ENCODE measurements around the gene MACF1.
"Not testable (repeated sequence)": the region's sequence is repeated elsewhere in the genome, so short reads cannot be mapped to it uniquely, and the experiment has no call there.

MACF1 gene

GRCh38 chr1:39204441-39205081 lies at the start of gene MACF1:
MACF1 (plus strand) TSS chr1:39204695; CDS start chr1:39205023, 328 bp downstream.
- DNase-seq, result no peak

- DNase-seq, result no peak
Measured at GRCh38 chr1:39157304-39157703, 47.2 kb upstream of the MACF1 start.

- DNase-seq, result no peak
Measured at GRCh38 chr1:39158327-39159086, 46.0 kb upstream of the MACF1 start.

- DNase-seq, result no peak
Measured at GRCh38 chr1:39159224-39160036, 45.1 kb upstream of the MACF1 start.

GRCh38 chr1:39160703-39161102 lies 43.8 kb upstream of the MACF1 start:
- no peak for DNase-seq

GRCh38 chr1:39161811-39162210 lies 42.7 kb upstream of the MACF1 start:
- not testable (repeated sequence) for DNase-seq

GRCh38 chr1:39163469-39163868 lies 41.0 kb upstream of the MACF1 start:
- no peak for DNase-seq

GRCh38 chr1:39164256-39164655 lies 40.2 kb upstream of the MACF1 start:
- DNase-seq, result no peak

GRCh38 chr1:39165049-39165448 lies 39.4 kb upstream of the MACF1 start:
- DNase-seq, result no peak

GRCh38 chr1:39165488-39165887 lies 39.0 kb upstream of the MACF1 start:
- no peak for DNase-seq

- DNase-seq, result no peak
Measured at GRCh38 chr1:39167632-39168209, 36.8 kb upstream of the MACF1 start.

- DNase-seq, result no peak
Measured at GRCh38 chr1:39168301-39169080, 36.0 kb upstream of the MACF1 start.

- peak; percentile 6 for DNase-seq
Measured at GRCh38 chr1:39170731-39171667, 33.5 kb upstream of the MACF1 start.

GRCh38 chr1:39173119-39173994 lies 31.1 kb upstream of the MACF1 start:
- no peak for DNase-seq

GRCh38 chr1:39173995-39174380 lies 30.5 kb upstream of the MACF1 start:
- DNase-seq, result no peak

- no peak for DNase-seq
Measured at GRCh38 chr1:39174390-39175081, 30.0 kb upstream of the MACF1 start.

- DNase-seq, result no peak
Measured at GRCh38 chr1:39177706-39178105, 26.8 kb upstream of the MACF1 start.

GRCh38 chr1:39178541-39179431 lies 25.7 kb upstream of the MACF1 start:
- no peak for DNase-seq

- DNase-seq, result no peak
Measured at GRCh38 chr1:39181311-39181710, 23.2 kb upstream of the MACF1 start.
